AG09309 (cell line): Measurements from ENCODE around the gene ADAM11.
"Not testable (repeated sequence)": the region's sequence is repeated elsewhere in the genome, so short reads cannot be mapped to it uniquely, and the experiment has no call there.

Experiments used
- DNase-seq: peaks from one replicate; pipeline ENCODE4 v3.0.0-alpha.2; 2010; ENCODE audit warnings: low read depth
- H3K4me3 ChIP-seq: 2 replicates; pipeline ENCODE4 v1.5.1; 2011; ENCODE audit warnings: mild to moderate bottlenecking, low read depth, low read length, moderate library complexity; ENCODE audit not compliant: control insufficient read depth
- CTCF ChIP-seq: IDR thresholded peaks from 2 replicates; pipeline ENCODE4 v1.5.1; 2011; ENCODE audit warnings: mild to moderate bottlenecking, low read depth, low read length, inconsistent platforms; ENCODE audit not compliant: insufficient read depth, control insufficient read depth; ENCODE audit errors: missing control alignments

ADAM11 gene

GRCh38 chr17:44736551-44737240 lies 22.1 kb upstream of the ADAM11 start:
- DNase-seq = no peak
- TF ChIP-seq CTCF = no peak
- no peak overlapping the region for H3K4me3 ChIP-seq

GRCh38 chr17:44738214-44738906 lies 20.4 kb upstream of the ADAM11 start:
- DNase-seq = no peak

GRCh38 chr17:44741316-44741715 lies 17.5 kb upstream of the ADAM11 start:
- no peak for TF ChIP-seq CTCF
- DNase-seq = no peak
- H3K4me3 ChIP-seq = no peak overlapping the region

More at GRCh38 chr17:44738214-44738906, 20.4 kb upstream of the ADAM11 start:
- H3K4me3 ChIP-seq = no peak overlapping the region
- no peak for TF ChIP-seq CTCF

- no peak for TF ChIP-seq CTCF
- no peak for DNase-seq
- no peak overlapping the region for H3K4me3 ChIP-seq
Observed at GRCh38 chr17:44745301-44745700, 13.5 kb upstream of the ADAM11 start.

GRCh38 chr17:44745738-44746137 lies 13.1 kb upstream of the ADAM11 start:
- DNase-seq, H3K4me3 ChIP-seq: not testable (repeated sequence)

- no peak for DNase-seq
- no peak overlapping the region for H3K4me3 ChIP-seq
- no peak for TF ChIP-seq CTCF
Observed at GRCh38 chr17:44747566-44747965, 11.2 kb upstream of the ADAM11 start.
